Testis (tissue), 2 donors: ENCODE data around the gene PFDN2.

Source experiments
- CTCF ChIP-seq, 3 experiments: fragments of 450-650 bp in 2 of 3; fragments of 200-600 bp in 1 of 3; sonication (generic) in 1 of 3; IDR thresholded peaks; one replicate each; pipeline ENCODE4 v1.5.1; 2016 to 2019; ENCODE audit warnings: antibody characterized with exemption in 3 of 3, mild to moderate bottlenecking in 2 of 3, moderate library complexity in 1 of 3
- POLR2A ChIP-seq: fragments of 450-650 bp; IDR thresholded peaks from one replicate; pipeline ENCODE4 v1.6.1; 2017; ENCODE audit warnings: antibody characterized with exemption, mild to moderate bottlenecking, moderate library complexity

GRCh38 chr1:161160671-161161145, 42.9 kb upstream of the PFDN2 start:
- TF ChIP-seq CTCF (IDR thresholded peaks at IDR 0.05) (no peak), POLR2A (no peak)
